WTC11 (cell line): Measurements from ENCODE around the gene SMIM44.

Experiments
- JUN ChIP-seq: sonication (generic); formaldehyde crosslinking; IDR thresholded peaks from 2 replicates; pipeline ENCODE4 v1.8.0; 2023; ENCODE audit warnings: mild to moderate bottlenecking, missing genetic modification reagents
- TF ChIP-seq, protein P1 (sequence below): fragments of 200-600 bp; IDR thresholded peaks from 2 replicates; pipeline ENCODE4 v1.8.0; 2022; ENCODE audit warnings: antibody characterized with exemption

DNA sequence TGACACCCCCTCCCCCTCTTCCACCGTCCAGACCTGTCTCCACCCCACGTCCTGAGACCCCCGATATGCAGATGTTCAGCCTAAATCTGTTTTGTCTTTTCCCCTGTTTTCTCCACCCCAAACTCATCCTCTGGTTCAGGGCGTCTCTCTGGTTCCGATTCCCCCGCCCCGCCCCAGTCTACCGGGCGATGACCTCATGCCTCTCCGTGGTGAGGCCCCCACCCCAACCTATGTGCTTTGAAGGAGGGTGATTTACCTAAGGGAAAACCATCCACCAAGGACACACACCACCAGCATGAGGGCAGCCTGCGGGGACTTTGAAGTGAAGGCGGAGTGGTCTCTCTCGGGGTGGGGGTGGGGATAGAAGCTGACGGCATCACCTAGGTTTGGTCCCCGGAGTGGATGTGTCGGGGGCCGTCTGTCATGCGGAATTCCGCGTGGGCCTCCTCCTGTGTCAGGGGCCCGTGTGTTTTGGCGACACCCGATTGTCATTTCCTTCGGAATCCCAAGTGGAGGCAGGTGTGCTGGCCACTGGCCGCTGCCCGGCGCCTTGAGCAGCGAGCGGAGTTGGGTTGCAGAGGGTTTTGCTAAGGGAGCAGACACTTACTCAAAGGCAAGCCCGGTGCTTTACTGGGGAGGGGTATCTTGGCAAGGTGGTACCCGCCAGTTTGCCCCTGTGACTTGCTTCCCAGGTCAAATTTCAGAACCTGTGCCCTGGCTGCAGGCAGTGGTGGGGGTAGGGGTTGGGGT lies 24.3 kb upstream of the SMIM44 start:
- TF ChIP-seq, protein P1, sequence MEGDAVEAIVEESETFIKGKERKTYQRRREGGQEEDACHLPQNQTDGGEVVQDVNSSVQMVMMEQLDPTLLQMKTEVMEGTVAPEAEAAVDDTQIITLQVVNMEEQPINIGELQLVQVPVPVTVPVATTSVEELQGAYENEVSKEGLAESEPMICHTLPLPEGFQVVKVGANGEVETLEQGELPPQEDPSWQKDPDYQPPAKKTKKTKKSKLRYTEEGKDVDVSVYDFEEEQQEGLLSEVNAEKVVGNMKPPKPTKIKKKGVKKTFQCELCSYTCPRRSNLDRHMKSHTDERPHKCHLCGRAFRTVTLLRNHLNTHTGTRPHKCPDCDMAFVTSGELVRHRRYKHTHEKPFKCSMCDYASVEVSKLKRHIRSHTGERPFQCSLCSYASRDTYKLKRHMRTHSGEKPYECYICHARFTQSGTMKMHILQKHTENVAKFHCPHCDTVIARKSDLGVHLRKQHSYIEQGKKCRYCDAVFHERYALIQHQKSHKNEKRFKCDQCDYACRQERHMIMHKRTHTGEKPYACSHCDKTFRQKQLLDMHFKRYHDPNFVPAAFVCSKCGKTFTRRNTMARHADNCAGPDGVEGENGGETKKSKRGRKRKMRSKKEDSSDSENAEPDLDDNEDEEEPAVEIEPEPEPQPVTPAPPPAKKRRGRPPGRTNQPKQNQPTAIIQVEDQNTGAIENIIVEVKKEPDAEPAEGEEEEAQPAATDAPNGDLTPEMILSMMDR, result no peak
- TF ChIP-seq JUN (CRISPR knock-in tag), result no peak
